CD4-positive, alpha-beta T cell treated with Interleukin-10 for 1 hour (primary cell): ENCODE measurements around the gene ZNF627.
"Not testable (repeated sequence)": the region's sequence is repeated elsewhere in the genome, so short reads cannot be mapped to it uniquely, and the experiment has no call there.

Experiments
- DNase-seq: peaks from one replicate; pipeline ENCODE4 v3.0.0-alpha.2; 2020

ZNF627 gene

DNA sequence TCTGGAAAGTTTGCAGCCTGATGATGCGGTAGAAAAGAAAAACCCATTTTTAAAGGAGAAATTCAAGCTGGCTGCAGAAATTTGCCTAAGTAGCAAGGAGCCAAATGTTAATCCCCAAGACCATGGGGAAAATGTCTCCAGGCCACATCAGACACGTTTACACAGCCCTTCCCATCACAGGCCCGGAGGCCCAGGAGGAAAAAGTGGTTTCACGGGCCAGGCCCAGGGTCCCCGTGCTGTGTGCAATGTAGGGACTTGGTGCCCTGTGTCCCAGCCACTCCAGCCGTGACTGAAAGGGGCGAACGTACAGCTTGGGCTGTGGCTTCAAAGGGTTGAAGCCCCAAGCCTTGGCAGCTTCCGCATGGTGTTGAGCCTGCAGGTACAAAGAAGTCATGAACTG is 35.9 kb downstream of the ZNF627 start:
- no peak for DNase-seq

DNA sequence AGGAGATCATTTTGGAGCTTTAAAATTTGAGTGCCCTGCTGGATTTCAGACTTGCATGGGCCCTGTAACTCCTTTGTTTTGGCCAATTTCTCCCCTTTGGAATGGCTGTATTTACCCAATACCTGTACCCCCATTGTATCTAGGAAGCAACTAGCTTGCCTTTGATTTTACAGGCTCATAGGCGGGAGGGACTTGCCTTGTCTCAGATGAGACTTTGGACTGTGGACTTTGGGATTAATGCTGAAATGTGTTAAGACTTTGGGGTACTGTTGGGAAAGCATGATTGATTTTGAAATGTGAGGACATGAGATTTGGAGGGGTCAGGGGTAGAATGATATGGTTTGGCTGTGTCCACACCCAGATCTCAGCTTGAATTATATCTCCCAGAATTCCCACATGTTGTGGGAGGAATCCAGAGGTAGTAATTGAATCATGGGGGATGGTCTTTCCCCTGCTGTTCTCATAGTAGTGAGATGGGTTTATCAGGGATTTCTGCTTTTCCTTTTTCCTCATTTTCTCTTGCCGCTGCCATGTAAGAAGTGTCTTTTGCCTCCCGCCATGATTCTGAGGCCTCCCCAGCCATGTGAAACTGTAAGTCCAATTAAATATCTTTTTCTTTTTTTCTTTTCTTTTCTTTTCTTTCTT is 36.9 kb downstream of the ZNF627 start:
- DNase-seq, result not testable (repeated sequence)

DNA sequence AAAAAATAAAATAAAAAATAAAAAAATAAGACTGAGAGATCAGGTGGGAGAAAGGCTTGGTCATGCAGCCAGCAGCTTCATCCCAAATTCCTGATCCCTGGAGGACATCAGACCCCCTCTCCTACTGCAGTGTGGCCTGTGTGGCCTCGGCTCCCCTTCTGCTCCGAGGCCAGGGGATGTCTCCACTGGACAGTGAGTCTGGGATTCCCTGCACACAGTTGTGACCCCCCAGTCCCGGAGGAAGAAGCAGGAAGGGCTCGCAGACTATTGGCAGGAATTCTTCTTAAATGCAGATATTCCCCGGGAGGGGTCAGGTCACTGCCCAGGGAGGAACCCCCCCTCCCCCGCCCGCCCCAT is 41.9 kb downstream of the ZNF627 start:
- DNase-seq, result no peak

DNA sequence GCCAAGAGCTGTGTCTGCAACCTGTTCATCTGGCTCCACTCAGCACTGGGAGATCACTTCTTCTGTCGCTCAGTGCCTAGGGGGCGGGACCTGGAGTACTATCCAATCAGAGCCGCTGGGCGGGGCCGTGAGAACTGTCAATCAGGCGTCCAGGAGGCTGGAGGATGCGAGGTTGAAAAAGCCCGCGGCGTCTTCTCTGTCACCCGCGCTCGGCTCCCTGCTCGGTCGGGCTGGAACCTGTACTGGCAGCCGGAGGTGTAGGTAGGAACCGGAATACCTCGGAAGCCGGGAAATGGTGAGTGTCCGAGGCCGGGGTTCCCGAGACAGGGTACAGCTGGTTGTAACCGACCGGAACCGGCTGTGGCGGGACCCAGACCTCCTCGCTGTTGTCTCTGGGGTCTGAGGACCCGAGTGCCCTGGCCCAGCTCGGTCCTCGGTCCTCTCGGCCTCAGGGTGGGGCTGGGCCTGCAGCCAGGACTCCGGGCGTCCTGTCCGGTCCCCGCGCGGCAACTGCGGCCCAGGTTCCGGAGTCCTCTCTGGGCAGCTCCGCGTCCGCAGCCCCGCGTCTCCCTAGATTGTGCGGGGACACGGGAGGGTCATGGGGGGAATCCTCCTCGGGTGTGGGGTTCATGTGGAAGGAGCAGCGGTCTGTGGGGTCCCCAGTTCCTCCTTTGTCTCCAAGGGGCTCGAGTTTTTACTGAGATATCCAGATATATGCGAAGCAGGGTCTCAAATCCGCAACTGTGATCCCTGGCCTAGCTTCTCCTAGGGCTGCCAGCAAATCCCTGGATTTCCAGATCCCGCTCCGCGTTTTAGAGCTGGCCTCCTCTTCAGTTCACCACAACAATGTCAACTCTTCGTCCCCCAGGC is 42.6 kb downstream of the ZNF627 start:
- peak; percentile 83 for DNase-seq

DNA sequence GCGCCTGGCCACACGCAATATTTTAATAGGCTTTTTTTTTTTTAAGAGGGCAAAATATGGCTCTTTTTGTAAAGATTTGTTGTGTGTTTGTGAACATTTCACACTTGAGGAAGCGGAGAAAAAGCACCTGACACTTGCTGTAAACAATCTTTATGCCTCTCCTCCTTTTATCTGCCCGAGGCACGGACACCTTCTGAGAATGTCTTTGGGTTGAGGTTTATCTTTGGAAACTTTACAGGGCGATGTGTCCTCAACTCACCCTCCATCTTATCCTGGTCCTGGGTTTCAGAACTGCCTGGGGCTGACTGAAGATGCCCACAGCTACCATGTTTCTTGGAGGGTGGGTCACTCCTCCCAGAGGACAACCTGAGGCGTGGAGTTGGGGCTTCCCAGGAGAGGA is 44.0 kb downstream of the ZNF627 start:
- no peak for DNase-seq

DNA sequence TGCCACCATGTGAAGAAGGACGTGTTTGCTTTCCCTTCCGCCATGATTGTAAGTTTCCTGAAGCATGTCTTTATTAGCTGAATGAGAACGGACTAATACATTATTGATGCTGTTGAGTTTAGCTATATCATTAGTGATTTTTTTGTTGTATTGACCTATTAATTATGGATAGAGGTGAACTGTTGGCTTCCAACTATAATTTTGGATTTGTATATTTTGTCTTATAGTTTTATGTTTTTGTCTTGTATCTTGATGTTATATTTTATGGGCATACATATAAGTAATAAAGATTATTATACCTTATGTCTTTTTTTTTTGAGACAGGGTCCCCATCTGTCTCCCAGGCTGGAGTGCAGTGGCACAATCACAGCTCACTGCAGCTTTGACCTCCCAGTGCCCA is 45.6 kb downstream of the ZNF627 start:
- no peak for DNase-seq

DNA sequence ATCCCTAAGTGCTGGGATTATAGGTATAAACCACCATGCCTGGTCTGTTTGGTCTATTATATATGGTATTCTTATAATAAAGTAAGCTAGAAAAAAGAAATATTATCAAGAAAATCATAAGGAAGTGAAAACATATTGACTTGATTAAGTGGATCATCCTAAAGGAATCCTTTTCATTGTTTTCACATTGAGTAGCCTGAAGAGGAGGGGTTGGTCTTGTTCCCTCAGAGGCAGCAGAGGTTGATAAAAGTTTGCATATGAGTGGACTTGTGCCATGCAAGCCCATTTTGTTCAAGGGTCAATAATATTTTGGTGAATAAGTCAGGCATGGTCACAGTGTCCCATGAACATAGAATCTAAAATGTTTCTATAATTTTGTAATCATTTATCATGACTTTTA is 52.7 kb downstream of the ZNF627 start:
- DNase-seq, result no peak

DNA sequence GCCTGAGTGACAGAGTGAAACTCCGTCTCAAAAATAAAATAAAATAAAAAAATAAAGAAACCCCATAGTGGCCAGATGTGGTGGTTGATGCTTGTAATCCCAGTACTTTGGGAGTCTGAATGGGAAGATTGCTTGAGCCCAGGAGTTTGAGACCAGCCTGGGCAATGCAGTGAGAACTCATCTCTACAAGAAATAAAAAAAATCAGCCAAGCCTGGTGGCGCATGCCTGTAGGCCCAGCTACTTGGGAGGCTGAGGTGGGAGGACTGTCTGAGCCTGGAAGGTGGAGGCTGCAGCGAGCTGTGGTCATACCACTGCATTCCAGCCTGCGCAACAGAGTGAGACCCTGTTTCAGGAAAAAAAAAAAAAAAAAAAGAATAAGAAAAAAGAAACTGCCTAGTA is 53.8 kb downstream of the ZNF627 start:
- no peak for DNase-seq

DNA sequence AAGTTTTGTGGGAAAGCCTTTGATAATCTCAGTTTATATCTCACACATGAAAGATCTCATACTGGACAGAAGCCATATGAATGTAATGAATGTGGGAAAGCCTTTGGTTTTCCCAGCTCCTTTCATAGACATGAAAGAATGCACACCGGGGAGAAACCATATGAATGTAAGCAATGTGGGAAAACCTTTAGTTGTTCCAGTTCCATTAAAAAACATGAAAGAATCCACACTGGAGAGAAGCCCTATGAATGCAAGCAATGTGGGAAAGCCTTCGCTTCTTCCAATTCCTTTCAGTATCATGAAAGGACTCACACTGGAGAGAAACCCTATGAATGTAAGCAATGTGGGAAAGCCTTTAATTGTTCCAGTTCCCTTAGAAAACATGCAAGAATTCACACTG is 54.8 kb downstream of the ZNF627 start:
- no peak for DNase-seq

DNA sequence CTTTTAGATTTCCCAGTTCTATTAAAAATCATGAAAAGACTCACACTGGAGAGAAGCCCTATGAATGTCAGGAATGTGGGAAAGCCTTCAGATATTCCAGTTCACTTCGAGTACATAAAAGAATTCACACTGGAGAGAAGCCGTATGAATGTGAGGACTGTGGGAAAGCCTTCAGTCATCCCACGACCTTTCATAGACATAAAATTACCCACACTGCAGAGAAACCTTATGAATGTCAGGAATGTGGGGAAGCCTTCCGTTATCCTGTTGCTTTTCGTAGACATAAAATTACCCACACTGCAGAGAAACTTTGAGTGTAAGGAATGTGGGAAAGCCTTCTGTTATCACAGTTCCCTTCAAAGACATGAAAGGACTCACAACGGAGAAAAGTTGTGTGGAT is 55.2 kb downstream of the ZNF627 start:
- no peak for DNase-seq

DNA sequence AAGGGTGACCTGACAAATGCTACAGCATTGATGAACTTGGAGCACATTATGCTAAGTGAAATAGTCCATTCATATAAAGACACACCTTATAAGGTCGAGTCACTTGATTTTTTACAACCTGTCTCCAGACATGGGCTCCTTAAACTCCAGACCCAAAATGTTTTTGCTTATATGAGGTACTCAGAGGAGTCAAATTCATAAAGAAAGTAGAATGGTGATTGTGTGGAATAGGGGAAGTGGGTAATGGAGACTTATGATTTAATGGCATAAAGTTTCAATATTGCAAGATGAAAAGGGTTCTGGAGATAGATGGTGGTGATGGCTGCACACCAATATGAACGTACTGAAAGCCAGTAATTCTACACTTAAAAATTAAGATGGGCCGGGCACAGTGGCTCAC is 59.3 kb downstream of the ZNF627 start:
- no peak for DNase-seq

DNA sequence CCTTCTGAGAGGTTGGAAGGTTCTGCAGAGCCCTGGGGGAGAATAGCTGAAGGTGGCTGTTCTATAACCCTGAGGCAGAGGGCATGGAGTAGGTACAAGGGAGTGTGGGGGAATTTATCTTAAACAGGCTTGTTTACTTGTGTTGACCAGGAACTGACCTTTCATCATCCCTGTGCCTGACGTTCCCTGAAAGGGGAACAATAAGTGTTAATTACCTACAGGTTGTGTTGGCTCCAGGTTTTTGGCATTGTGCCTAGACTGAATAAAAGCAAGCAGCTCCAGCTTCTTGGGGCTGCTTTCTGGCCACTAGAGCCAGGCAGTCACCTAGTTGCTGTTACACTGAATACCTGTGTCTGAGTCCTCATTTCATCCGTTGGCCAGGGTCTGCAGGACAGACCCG is 60.0 kb downstream of the ZNF627 start:
- no peak for DNase-seq

DNA sequence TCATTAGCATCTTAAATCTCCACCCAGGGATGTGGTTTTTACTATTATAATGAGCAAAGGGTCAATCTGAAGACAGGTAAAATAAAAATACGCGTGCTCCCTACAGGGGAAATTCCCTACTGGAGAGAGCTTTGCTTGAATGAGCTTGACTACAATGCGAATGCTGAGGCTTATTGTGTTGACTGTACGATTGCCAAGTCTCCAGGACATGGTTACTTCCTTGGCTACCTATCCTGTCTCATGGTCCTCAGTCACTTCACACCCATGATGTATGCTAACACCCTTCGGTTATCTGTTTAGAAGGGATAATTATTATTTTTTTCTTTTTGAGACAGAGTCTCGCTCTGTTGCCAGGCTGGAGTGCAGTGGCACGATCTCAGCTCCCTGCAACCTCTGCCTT is 61.7 kb downstream of the ZNF627 start:
- DNase-seq, result no peak

DNA sequence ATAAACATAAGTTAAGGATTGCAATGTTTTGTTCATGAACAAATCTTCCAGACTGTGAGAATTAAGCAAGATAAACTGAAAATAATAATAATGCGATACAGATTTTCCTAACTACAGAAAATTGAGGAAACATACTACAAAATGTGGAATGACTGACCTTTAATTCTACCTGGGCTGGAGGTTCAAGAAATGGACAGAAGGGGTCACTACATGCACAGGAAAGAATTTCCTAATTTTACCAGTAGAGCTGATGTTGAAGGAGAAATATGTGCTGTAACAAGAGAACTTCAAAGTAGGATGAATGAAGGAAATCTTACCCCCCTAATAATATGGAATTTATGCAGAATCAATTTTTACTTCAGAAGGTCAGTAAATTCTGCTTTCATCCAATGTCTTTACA is 62.3 kb downstream of the ZNF627 start:
- no peak for DNase-seq

DNA sequence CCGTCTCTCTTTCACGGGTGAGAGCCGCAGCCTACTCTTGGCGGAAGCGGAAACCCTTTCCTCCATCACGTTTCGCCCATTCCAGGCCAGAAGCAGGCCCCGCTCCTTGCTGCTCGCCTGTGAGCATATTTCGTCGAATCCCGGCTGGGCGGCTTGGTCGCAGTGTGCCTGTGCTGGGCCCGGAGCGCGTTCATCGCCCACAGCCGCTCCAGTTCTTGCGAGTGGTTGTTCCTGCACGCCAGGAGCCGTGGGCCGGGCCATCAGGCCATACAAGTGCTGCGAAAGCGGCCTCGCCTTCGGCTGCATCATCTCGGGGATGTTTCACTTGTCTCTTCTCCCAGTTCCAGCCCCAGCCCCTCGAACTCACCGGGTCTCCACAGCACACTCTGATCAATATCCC is 65.0 kb downstream of the ZNF627 start:
- DNase-seq, result no peak

DNA sequence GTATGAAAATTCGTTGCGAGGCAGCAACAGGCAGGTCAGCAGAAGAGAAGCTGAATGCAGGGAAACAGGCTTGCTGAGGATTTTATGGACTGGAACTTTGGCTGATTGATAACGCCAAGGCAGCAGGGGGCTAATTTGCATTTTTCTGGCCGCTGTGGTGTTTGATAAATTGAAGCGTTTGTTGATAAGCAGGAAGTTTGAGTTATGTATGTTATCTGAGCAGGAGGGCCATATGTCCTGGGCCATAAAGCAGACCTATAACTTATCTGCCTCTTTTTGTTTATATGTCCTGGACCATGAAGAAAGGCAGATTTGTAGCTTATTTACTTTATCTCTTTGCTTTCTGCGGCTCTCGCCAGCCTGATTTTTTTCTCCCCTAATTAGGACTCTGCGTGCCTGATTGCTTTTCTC is 65.9 kb downstream of the ZNF627 start:
- DNase-seq, result no peak
